GM21825 (cell line): ENCODE results near the gene APOBEC3B.
A peak's percentile ranks its signal among the peaks of the same experiment; 100 is the strongest.
"Not testable (repeated sequence)": the region's sequence is repeated elsewhere in the genome, so short reads cannot be mapped to it uniquely, and the experiment has no call there.

Experiments used
- ATAC-seq: cut with Tn5 transposase; IDR thresholded peaks from one replicate; pipeline ENCODE4 v1.9.1; 2021; ENCODE audit warnings: mild to moderate bottlenecking, moderate library complexity; ENCODE audit not compliant: unreplicated experiment

Gene APOBEC3B

DNA sequence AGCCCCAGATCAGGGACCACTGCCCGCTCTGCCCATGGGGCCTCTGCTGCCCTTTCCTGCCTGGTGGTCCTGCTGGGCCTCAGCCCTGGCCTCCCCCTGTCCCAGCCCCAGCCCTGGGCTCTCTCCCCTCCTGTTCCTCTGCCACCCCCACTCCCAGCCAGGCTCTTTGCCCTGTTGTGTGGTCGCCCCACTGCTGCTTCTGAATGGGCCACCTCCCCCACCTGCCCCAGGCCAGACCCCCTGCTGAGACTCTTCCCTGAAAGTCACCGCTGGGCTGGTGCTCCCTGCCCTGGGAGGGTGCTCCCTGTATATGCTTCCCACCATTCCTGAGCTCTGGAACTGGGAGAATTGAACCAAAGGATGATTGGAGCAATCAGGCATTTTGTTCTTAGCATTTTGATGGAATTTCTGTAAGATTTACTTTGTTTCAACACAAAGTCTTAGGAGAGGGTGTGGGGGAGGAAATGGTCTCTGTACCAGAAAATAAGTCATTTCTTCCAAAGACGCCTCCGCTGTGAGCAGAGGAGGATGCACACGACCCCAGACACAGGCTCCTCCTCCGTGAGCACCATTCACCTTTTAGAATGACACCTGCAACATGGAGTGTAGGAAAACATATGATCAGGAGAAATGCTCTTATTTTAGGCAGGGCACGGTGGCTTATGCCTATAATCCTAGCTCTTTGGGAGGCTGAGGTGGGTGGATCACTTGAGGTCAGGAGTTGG, 5.2 kb downstream of the APOBEC3B start:
- ATAC-seq: no peak

DNA sequence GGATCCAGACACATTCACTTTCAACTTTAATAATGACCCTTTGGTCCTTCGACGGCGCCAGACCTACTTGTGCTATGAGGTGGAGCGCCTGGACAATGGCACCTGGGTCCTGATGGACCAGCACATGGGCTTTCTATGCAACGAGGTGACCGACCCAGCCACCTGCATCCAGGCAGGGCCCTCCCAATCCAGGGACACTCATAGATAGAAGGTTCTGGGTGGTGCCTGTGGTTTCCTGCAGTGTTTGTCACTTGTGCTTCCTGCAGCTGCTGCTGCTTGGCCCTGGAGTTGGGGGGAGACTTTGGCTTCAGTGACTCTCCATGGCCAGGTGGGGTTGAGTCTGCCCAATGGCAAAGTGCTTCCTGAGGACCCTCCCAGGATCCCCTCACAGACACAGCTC, 7.3 kb downstream of the APOBEC3B start:
- no peak for ATAC-seq

DNA sequence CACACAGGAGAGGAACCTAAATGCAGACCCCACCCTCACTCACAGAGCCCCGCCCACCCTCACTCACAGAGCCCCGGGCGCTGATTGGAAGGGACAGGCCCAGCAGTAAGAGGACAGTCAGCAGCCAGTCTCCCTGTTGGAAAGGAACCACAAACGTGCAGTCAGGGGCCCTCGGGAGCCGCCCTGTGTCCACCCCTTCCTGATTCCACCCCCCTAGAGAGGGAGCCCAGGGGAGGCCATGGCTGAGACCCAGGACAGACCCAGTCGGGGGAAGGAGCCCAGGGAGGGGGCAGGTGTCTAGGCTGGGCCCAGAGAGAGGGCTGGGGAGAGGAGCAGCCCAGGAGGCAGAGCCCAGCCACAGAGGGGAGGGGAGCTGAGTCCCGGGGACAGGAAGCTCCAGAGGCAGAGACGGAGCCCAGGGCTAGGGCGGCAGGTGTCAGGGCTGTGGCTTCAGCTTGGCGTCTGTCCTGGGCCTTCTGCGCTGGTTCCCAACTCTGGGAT, 10.8 kb downstream of the APOBEC3B start:
- not testable (repeated sequence) for ATAC-seq

DNA sequence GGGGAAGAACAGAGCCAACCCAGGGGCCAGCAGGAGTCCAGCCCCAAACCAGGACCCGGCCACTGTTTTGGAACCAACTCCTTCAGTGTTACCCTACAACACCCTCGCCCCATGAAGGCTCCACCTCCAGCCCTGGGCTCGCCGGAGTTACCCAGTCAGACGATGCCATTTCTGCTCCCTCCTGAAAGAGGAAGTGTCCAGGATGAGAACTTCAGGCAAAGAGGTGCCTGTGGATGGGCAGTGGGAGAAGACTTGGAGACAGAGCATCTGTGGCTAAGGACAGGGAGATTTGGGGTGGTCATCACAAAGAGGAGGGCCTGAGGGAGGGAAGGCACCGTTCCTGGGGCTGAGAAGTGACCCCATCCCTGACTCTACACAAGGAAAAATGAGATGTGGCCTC, 14.0 kb downstream of the APOBEC3B start:
- no peak for ATAC-seq

DNA sequence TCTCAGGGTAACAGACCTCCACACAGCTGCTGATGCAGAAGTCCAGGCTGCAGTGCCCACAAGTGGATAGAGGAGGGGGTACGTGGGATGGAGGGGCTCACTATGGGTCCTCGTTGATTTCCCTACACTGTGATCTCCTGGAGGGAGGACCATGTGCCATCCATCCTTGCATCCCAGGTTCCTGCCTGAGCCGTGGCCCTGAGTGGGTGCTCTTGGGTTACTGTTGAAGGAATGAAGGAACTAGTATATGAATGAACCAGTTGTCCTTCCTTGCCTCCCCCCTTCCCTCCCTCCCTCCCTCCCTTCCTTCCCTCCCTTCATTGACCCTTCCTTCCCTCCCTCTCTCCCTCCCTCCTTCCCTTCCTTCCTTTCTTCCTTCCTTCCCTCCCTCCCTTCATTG, 15.4 kb downstream of the APOBEC3B start:
- no peak for ATAC-seq

DNA sequence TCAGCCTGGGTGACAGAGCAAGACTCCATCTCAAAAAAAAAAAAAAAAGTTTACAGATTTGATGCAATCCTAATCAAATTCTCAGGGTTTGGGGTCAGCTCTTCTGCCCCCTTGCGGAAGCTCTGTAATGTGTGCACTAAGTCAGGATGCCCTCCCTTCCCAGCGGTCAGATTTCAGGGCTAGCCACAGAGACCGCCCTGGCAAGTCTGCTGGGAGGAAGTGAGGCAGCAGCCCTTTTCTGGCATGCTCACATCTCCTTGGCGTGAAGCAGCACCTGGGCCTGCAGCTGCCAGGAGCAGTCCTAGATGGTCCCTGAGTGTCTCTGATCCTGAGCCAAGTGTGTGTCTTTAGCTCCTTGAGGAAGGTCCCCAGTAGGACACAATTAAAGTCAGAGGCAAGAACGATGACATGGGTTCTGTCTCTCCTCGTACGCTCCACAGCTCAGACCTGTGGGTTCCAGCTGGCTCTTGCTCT, 21.1 kb downstream of the APOBEC3B start:
- ATAC-seq: peak; percentile 84

DNA sequence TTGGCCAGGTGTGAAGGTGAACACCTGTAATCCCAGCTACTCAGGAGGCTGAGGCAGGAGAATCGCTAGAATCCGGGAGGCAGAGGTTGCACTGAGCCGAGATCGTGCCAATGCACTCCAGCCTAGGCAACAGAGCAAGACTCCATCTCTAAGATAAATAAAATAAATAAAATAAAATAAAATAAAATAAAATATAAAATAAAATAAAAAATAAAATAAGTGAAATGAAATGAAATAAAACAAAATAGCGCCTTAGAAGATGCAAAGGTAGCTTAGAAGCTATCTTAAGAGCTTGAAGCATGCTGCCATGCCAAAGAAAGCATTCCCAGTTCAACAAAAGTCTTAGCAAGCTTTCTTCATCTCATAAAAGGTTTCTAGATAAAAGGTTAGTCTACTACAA, 25.0 kb downstream of the APOBEC3B start:
- no peak for ATAC-seq

DNA sequence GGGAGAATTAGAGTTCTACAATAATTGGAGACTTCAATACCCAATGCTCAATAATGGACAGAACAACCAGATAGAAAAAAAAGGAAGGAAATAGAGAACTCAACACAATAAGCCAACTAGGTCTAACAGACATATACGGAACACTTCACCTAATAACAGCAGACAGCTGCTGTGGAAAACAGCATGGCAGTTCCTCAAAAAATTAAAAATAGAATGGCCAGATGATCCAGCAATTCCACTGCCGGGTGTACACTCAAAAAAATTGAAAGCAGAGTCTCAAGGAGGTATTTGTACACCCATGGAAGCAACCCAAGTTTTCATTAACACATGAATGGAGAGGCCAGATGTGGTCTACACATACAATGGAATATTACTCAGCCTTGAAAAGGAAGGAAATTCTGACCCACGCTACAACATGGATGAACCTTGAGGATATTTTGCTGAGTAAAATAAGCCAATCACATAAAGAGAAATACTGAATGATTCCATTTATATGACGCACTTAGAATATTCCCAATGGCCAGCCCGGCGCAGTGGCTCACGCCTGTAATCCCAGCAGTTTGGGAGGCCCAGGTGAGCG, 26.2 kb downstream of the APOBEC3B start:
- not testable (repeated sequence) for ATAC-seq

DNA sequence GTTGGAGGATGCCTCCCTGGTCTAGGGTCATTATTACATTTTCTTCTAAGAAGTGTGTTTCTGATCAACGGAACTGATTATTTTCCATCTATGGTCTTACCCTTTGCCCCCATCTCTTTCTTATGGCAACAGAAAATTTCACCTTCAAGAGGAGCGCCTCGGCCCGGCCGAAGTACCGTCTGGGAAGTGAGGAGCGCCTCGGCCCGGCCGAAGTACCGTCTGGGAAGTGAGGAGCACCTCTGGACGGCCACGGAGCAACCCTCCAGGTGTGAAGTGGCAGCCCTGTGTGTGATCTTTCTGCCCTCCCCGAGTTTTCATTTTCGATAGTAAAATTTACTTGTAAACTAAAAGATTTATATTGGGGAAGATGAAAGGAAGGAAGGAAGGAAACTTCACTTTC, 28.8 kb downstream of the APOBEC3B start:
- ATAC-seq: no peak

DNA sequence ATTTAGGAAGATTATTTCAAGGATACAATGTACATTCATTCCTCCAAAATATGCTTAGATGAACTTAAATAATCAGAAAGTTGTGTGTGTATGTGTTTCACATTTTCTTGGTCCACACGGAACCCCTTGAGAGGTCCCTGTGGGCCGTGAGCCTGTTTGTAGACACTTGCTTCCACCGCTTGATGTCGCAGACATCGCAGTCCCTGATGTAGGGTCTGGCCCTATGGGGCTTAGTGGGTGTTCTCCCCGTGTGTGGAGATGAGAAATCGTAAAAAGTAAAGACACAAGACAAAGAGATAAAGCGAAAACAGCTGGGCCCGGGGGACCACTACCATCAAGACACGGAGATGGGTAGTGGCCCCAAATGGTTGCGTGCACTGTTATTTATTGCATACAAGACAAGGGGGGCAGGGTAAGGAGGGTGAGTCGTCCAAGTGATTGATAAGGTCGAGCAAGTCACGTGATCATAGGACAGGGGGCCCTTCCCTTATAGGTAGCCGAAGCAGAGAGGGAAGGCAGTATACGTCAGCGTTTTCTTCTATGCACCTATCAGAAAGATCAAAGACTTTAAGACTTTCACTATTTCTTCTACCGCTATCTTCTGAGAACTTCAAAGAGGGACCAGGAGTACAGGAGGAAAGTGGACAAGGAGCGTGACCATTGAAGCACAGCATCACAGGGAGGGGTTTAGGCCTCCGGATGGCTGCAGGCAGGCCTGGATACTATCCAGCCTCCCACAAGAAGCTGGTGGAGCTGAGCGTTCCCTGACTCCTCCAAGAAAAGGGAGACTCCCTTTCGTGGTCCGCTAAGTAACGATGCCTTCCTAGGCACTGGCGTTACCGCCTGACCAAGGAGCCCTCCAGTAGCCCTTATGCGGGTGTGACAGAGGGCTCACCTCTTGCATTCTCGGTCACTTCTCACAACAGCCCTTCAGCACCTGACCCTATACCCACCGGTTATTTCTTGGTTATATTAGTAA, 30.7 kb downstream of the APOBEC3B start:
- no peak for ATAC-seq

DNA sequence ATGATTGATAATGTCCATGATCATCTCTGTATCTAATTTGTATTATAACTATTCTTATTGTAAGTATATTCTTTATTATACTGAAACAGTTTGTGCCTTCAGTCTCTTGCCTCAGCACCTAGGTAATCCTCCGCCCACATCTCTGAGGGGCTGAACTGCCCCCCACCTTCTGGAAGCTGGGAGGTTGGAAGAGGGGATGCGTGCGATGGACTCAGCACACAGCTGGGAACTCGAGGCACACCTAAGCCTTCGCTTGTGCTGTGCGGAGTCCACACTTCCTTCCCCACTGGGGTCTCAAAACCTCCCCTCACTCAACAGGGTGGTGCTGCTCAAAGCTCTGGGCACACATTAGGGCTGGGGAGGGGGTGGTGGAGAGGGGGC, 31.4 kb downstream of the APOBEC3B start:
- not testable (repeated sequence) for ATAC-seq

DNA sequence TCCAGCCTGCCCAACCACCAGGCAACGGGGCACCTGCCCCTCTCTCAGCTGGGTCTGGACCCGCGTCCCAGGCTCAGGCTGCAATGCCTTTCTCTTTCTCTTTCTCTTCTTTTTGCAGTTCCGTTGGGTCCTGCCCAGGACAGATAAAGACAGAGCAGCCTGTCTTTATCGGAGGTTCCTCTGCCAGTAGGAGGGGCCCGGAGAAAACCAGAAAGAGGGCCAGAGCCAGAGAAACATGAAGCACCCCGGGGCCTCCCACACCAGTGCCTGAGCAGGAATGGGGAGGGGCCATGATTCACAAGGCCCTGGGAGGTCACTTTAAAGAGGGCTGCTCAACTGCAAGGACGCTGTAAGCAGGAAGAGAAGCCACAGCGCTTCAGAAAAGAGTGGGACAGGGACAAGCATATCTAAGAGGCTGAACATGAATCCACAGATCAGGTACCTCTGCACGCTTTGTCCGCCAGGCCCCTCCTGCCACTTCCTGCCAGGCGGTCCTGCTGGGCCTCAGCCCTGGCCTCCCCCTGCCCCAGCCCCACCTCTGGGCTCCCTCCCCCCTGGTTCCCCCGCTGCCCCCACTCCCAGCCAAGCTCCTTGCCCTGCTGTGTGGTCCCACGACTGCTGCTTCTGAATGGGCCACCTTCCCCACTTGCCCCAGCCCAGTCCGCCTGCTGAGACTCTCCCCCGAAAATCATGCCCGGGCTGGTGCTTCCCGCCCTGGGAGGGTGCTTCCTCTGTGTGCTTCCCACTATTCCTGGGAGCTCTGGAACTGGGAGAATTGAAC, 32.0 kb downstream of the APOBEC3B start, which contains the start of gene APOBEC3C:
APOBEC3C (plus strand) TSS at position 316 of the 781 bp plus-strand sequence; CDS start at position 422, 106 bp downstream.
- ATAC-seq: peak; percentile 79

DNA sequence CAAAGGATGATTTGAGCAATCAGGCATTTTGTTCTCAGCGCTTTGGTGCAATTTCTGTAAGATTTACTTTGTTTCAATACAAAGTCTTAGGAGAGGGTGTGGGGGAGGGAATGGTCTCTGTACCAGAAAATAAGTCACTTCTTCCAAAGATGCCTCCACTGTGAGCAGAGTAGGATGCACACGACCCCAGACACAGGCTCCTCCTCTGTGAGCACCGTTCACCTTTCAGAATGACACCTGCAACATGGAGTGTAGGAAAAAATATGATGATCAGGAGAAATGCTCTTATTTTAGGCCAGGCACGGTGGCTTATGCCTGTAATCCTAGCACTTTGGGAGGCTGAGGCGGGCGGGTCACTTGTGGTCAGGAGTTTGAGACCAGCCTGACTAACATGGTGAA, 32.6 kb downstream of the APOBEC3B start:
- not testable (repeated sequence) for ATAC-seq

DNA sequence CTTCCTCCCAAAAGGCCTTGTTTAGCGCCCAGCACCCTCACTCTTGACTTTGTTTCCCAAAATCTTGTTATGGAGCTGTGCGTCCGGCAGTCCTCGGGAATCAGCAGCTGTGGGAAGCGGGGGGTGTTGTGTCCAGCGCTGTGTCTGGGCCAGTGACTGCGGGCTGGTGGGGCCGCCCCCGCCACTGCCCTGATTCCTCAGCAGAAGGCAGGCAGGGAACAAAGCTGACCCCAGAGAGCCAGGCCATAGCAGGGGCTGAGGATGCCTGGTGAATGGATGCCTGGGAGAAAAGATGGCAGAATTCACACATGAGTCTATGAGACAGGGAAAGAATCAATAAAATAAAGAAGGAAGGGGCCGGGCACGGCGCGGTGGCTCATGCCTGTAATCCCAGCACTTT, 34.4 kb downstream of the APOBEC3B start:
- no peak for ATAC-seq

DNA sequence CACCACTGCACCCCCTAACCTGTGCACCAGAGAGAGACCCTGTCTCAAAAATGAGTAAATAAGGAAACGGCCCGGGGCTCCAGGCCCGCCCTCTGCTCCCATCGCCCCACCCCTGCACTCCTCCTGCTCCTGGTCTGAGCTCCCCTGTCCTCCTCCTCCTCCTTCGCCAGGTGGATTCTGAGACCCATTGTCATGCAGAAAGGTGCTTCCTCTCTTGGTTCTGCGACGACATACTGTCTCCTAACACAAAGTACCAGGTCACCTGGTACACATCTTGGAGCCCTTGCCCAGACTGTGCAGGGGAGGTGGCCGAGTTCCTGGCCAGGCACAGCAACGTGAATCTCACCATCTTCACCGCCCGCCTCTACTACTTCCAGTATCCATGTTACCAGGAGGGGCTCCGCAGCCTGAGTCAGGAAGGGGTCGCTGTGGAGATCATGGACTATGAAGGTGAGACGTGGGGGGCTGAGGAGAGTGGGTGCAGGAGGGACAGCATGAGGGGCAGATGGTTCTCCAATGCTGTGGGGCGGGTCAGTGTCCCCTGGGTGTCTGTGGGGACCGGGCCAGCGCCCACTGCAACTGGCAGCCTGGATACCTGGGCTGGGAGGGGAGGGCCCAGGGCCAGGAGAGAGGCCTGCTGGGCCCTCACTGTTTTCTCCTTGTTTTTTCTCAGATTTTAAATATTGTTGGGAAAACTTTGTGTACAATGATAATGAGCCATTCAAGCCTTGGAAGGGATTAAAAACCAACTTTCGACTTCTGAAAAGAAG, 35.6 kb downstream of the APOBEC3B start:
- no peak for ATAC-seq

DNA sequence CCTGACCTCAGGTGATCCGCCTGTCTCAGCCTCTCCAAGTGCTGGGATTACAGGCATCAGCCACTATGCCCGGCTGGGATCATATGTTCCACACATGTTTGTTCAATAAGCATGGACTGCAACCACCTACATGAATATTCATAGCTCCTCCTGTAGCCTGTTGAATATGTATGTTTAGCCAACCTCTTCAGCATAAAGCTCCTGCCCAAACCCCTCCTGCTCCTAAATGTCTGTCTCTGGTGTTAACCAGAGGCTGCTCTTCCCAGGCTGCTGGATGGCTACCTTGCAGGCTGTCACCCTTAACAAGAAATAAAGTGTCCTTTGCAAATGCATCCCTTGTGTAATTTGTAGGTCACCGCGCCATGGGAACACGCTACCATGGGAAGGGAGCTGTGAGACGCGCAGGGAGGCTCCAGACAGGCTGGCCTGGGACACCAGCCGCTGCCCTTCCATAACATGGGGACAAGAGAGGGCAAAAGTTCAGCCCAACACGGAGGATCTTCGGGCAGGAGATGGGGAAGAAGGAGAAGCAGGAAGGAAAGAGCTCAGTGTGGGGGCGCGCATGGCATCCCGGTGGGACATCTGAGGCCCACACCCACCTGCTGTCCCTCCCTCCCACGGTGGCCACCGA, 38.0 kb downstream of the APOBEC3B start:
- peak; percentile 3 for ATAC-seq

DNA sequence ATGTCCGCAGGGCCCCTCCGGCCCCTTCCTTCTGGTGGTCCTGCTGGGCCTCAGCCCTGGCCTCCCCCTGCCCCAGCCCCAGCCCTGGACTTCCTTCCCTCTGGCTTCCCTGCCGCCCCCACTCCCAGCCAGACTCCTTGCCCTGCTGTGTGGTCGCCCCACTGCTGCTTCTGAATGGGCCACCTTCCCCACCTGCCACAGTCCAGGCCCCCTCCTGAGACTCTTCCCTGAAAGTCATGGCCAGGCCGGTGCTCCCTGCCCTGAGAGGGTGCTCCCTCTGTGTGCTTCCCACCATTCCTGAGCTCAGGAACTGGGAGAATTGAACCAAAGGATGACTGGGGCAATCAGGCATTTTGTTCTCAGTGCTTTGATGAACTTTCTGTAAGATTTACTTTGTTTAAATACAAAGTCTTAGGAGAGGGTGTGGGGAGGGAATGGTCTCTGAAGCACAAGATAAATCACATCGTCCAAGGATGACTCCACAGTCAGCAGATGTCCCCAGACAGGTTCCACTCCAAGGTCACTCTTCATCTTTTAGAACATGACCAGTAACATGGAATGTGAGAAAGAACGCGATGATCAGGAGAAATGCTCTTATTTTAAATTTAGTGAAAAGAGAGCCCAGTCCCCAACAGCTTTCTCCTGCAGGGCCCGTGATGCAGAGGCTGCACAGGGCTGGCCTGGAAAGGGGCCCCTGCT, 39.6 kb downstream of the APOBEC3B start:
- ATAC-seq: no peak

DNA sequence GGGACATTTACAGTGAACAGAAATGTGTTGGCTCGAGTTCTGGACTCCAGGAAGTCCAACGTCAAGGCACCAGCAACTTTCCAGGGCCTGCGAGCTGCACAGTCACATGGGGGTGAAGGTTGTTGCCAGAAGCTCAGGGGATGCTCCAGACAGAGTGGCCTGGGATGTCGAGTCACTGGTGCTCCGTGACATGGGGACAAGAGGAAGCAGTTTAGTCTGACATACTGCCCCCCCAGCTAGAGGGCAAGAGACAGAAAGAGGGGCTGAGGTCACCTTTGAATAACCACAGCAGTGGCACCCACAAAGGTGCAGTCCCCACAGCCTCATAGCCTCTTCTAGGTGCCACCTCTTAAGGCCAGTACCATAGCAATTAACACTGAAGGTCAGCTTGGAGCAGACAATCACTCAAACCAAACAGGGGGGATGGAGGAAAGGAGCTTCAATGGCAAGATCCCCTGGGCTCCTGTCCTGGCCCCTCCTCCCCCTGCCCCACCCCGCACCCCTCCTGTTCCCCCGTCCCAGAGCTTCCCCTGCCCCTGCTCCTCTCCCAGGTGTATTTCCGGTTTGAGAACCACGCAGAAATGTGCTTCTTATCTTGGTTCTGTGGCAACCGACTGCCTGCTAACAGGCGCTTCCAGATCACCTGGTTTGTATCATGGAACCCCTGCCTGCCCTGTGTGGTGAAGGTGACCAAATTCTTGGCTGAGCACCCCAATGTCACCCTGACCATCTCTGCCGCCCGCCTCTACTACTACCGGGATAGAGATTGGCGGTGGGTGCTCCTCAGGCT, 42.6 kb downstream of the APOBEC3B start:
- no peak for ATAC-seq
